ENCODE data around the gene CPA5.

DNA sequence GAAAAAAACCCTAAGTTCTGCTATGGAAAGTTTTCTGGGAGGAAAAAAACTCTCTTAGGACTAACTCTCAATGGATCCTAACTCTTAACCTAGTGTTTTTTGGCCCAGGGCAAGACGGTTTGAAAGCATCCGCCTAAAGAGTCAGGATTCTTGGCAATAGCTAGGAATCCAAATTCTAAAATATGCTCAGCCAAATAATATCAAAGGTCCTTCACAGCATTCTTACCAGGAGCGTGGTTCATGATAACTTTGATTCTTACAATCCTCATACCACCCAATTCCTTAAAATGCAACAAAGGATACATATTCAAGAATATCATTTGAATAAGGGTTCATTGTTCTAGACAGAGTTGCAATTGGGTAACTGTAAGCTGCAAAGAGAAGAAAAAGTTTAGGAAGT lies 57.0 kb downstream of the CPA5 start:
- TF ChIP-seq, protein P1, sequence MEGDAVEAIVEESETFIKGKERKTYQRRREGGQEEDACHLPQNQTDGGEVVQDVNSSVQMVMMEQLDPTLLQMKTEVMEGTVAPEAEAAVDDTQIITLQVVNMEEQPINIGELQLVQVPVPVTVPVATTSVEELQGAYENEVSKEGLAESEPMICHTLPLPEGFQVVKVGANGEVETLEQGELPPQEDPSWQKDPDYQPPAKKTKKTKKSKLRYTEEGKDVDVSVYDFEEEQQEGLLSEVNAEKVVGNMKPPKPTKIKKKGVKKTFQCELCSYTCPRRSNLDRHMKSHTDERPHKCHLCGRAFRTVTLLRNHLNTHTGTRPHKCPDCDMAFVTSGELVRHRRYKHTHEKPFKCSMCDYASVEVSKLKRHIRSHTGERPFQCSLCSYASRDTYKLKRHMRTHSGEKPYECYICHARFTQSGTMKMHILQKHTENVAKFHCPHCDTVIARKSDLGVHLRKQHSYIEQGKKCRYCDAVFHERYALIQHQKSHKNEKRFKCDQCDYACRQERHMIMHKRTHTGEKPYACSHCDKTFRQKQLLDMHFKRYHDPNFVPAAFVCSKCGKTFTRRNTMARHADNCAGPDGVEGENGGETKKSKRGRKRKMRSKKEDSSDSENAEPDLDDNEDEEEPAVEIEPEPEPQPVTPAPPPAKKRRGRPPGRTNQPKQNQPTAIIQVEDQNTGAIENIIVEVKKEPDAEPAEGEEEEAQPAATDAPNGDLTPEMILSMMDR (IDR thresholded peaks at IDR 0.05), result no peak
- TF ChIP-seq POLR2A (IDR thresholded peaks at IDR 0.05), result no peak
- no peak for TF ChIP-seq EP300 (IDR thresholded peaks at IDR 0.05)

Measured in tibial nerve (tissue), 4 donors.